HG02798 (cell line): ENCODE measurements around the gene TIAM1.

Experiments
- ATAC-seq: cut with Tn5 transposase; IDR thresholded peaks from one replicate; pipeline ENCODE4 v1.9.1; 2021; ENCODE audit warnings: mild to moderate bottlenecking; ENCODE audit not compliant: unreplicated experiment, poor library complexity

Gene TIAM1

GRCh38 chr21:31354604-31355443, 10.8 kb upstream of the TIAM1 start:
- ATAC-seq: peak; percentile 73

- no peak for ATAC-seq
Observed at GRCh38 chr21:31354122-31354521, 10.1 kb upstream of the TIAM1 start.

- no peak for ATAC-seq
Observed at GRCh38 chr21:31352836-31353235, 8.8 kb upstream of the TIAM1 start.

- no peak for ATAC-seq
Observed at GRCh38 chr21:31351960-31352359, 7.9 kb upstream of the TIAM1 start.

GRCh38 chr21:31351438-31351837, 7.4 kb upstream of the TIAM1 start:
- no peak for ATAC-seq

- no peak for ATAC-seq
Observed at GRCh38 chr21:31349208-31349607, 5.1 kb upstream of the TIAM1 start.

GRCh38 chr21:31348188-31348587, 4.1 kb upstream of the TIAM1 start:
- no peak for ATAC-seq

- ATAC-seq: no peak
Observed at GRCh38 chr21:31347435-31348032, 3.5 kb upstream of the TIAM1 start.

- ATAC-seq: no peak
Observed at GRCh38 chr21:31346256-31346821, 2.3 kb upstream of the TIAM1 start.

GRCh38 chr21:31345136-31345535, 1.1 kb upstream of the TIAM1 start:
- no peak for ATAC-seq

- no peak for ATAC-seq
Observed at GRCh38 chr21:31343030-31343510, 991 bp downstream of the TIAM1 start.

- no peak for ATAC-seq
Observed at GRCh38 chr21:31342348-31342747, 1.7 kb downstream of the TIAM1 start.

GRCh38 chr21:31340942-31341487, 3.0 kb downstream of the TIAM1 start:
- no peak for ATAC-seq

- ATAC-seq: no peak
Observed at GRCh38 chr21:31340514-31340913, 3.5 kb downstream of the TIAM1 start.

GRCh38 chr21:31339721-31340120, 4.3 kb downstream of the TIAM1 start:
- no peak for ATAC-seq

GRCh38 chr21:31338908-31339368, 5.1 kb downstream of the TIAM1 start:
- ATAC-seq: no peak

GRCh38 chr21:31337996-31338907, 5.8 kb downstream of the TIAM1 start:
- no peak for ATAC-seq

- no peak for ATAC-seq
Observed at GRCh38 chr21:31337086-31337485, 7.0 kb downstream of the TIAM1 start.

- ATAC-seq: no peak
Observed at GRCh38 chr21:31336739-31337040, 7.4 kb downstream of the TIAM1 start.
